ENCODE results near the gene CEP170.

Gene CEP170

GRCh38 chr1:243272401-243272800 is 17.3 kb upstream of the CEP170 start:
- Histone ChIP-seq H3K36me3 (ENCODE audit: insufficient read depth) (no peaks in the 10 kb centered on the region), H3K4me2 (no peak overlapping the region), H3K27me3 (ENCODE audit: insufficient read depth, low read depth) (no peaks in the 10 kb centered on the region), H3K79me2 (ENCODE audit: insufficient read depth, low read depth) (no peaks in the 10 kb centered on the region), H3K9ac (no peak overlapping the region), H3K27ac (no peak overlapping the region), H3K4me1 (ENCODE audit: low read depth, poor library complexity, severe bottlenecking) (no peaks in the 10 kb centered on the region), H4K20me1 (ENCODE audit: insufficient read depth) (no peaks in the 10 kb centered on the region), H2AFZ (ENCODE audit: low read depth) (no peak overlapping the region), H3K4me3 (IDR thresholded peaks at IDR 0.05; ENCODE audit: insufficient read depth, low read depth, low read length) (no peak overlapping the region)
- TF ChIP-seq CTCF (conservative IDR thresholded peaks at IDR 0.05; ENCODE audit: low read depth, low read length): no peak

- no peak overlapping the region for H3K4me2 ChIP-seq
- no peak overlapping the region for H3K27ac ChIP-seq
- no peaks in the 10 kb centered on the region for H4K20me1 ChIP-seq (ENCODE audit: insufficient read depth)
- no peaks in the 10 kb centered on the region for H3K27me3 ChIP-seq (ENCODE audit: insufficient read depth, low read depth)
- no peak overlapping the region for H3K4me3 ChIP-seq (IDR thresholded peaks at IDR 0.05; ENCODE audit: insufficient read depth, low read depth, low read length)
- no peaks in the 10 kb centered on the region for H3K79me2 ChIP-seq (ENCODE audit: insufficient read depth, low read depth)
- H3K9ac ChIP-seq: no peak overlapping the region
- no peak for TF ChIP-seq CTCF (conservative IDR thresholded peaks at IDR 0.05; ENCODE audit: low read depth, low read length)
- H3K36me3 ChIP-seq (ENCODE audit: insufficient read depth): no peaks in the 10 kb centered on the region
- H2AFZ ChIP-seq (ENCODE audit: low read depth): no peak overlapping the region
- H3K4me1 ChIP-seq (ENCODE audit: low read depth, poor library complexity, severe bottlenecking): no peaks in the 10 kb centered on the region
Observed at GRCh38 chr1:243271996-243272395, 16.9 kb upstream of the CEP170 start.

GRCh38 chr1:243270097-243270864 is 15.2 kb upstream of the CEP170 start:
- H3K4me1 ChIP-seq (ENCODE audit: low read depth, poor library complexity, severe bottlenecking): no peaks in the 10 kb centered on the region
- TF ChIP-seq CTCF (conservative IDR thresholded peaks at IDR 0.05; ENCODE audit: low read depth, low read length): no peak
- no peak overlapping the region for H3K9ac ChIP-seq
- H3K79me2 ChIP-seq (ENCODE audit: insufficient read depth, low read depth): no peaks in the 10 kb centered on the region
- H2AFZ ChIP-seq (ENCODE audit: low read depth): no peak overlapping the region
- H3K36me3 ChIP-seq (ENCODE audit: insufficient read depth): no peaks in the 10 kb centered on the region
- H4K20me1 ChIP-seq (ENCODE audit: insufficient read depth): no peaks in the 10 kb centered on the region
- H3K27ac ChIP-seq: no peak overlapping the region
- no peaks in the 10 kb centered on the region for H3K27me3 ChIP-seq (ENCODE audit: insufficient read depth, low read depth)
- H3K4me2 ChIP-seq: no peak overlapping the region
- no peak overlapping the region for H3K4me3 ChIP-seq (IDR thresholded peaks at IDR 0.05; ENCODE audit: insufficient read depth, low read depth, low read length)

GRCh38 chr1:243269461-243269801 is 14.3 kb upstream of the CEP170 start:
- no peak for TF ChIP-seq CTCF (conservative IDR thresholded peaks at IDR 0.05; ENCODE audit: low read depth, low read length)
- Histone ChIP-seq H3K27ac (no peak overlapping the region), H3K36me3 (ENCODE audit: insufficient read depth) (no peaks in the 10 kb centered on the region), H3K79me2 (ENCODE audit: insufficient read depth, low read depth) (no peaks in the 10 kb centered on the region), H2AFZ (ENCODE audit: low read depth) (no peak overlapping the region), H3K4me1 (ENCODE audit: low read depth, poor library complexity, severe bottlenecking) (no peaks in the 10 kb centered on the region), H3K27me3 (ENCODE audit: insufficient read depth, low read depth) (no peaks in the 10 kb centered on the region), H3K9ac (no peak overlapping the region), H4K20me1 (ENCODE audit: insufficient read depth) (peaks cover 3% of the 10 kb centered on the region; the same call in 1 of the 2 replicates), H3K4me3 (IDR thresholded peaks at IDR 0.05; ENCODE audit: insufficient read depth, low read depth, low read length) (no peak overlapping the region), H3K4me2 (no peak overlapping the region)
